LNCAP (cell line): Measurements from ENCODE around the gene E4F1.

Source experiments
- TF ChIP-seq, protein P1 (sequence below): fragments of 450-650 bp; IDR thresholded peaks from 2 replicates; pipeline ENCODE4 v1.5.1; 2017; ENCODE audit warnings: mild to moderate bottlenecking

E4F1 gene

DNA sequence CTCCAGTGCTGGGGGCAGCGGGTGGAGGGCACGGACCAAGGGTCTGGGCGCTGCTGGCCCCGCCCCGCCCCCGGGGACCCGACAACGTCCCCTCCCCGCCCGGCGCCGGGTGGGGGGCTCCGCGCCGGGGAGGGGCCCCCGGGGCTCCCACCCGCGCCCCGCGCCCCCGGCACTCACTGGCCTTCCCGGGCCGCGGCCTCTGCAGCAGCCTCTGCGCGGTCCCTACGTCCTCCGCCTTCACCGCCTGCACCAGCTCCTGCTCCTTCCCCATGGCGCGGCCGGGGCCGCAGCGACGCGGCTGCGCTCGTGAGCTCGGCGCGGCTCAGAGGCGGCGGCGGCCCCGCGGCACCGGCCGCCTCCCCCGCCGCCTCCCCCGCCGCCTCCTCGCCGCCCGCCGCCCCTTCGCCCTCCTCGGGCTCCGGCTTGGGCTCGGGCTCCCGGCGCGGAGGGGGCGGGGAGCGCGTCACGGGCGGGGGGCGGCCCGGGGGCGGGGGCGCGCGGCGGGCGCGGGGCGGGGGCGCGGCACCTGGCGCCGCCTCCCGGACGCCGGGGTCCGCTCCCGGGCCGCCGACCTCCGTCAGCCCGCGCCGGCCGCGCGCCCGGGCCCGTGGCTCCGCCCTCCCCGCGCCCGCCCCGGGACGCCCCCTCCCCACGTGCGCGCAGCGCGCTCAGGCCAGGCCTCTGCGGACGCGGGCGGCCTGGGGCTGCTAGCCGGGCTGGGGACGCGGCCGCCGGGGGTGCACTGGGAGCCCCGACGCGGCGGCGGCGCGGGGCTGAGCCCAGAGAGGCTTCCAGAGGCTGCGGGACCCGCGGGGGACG is 27.0 kb upstream of the E4F1 start, which contains the start of gene CASKIN1:
Gene CASKIN1 (minus strand): TSS at position 444 of the 819 bp plus-strand sequence. CDS start 173 bp downstream, at position 271.
- TF ChIP-seq, protein P1, sequence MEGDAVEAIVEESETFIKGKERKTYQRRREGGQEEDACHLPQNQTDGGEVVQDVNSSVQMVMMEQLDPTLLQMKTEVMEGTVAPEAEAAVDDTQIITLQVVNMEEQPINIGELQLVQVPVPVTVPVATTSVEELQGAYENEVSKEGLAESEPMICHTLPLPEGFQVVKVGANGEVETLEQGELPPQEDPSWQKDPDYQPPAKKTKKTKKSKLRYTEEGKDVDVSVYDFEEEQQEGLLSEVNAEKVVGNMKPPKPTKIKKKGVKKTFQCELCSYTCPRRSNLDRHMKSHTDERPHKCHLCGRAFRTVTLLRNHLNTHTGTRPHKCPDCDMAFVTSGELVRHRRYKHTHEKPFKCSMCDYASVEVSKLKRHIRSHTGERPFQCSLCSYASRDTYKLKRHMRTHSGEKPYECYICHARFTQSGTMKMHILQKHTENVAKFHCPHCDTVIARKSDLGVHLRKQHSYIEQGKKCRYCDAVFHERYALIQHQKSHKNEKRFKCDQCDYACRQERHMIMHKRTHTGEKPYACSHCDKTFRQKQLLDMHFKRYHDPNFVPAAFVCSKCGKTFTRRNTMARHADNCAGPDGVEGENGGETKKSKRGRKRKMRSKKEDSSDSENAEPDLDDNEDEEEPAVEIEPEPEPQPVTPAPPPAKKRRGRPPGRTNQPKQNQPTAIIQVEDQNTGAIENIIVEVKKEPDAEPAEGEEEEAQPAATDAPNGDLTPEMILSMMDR = no peak

DNA sequence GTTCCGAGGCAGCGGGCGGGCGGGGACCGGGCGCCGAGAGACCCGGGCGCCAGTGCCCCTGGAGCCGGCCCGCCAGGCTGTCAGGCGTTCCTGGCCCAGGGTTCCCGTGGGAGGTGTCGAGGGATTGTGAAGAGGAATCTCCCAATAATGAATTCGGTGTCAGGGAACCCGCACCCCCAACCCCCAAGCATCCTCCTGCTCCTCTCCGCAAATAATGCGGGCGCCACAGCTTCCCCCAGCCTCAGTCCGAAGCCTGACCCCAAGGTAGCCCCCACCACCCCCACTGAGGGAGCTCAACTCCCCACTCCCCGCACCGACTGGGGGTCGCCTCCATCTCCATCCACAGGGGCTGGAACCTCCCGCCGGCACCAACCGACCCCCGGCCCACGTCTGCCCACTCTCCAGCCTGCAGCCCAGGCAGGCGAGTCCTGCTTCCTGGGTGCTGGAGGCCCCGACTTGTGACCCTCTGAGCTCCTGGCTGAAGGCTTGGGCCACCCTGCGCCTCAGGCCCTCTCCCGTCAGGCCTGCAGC is 26.3 kb upstream of the E4F1 start:
- TF ChIP-seq, protein P1 = no peak

GRCh38 chr16:2197765-2198164 is 25.6 kb upstream of the E4F1 start:
- TF ChIP-seq, protein P1 = no peak

DNA sequence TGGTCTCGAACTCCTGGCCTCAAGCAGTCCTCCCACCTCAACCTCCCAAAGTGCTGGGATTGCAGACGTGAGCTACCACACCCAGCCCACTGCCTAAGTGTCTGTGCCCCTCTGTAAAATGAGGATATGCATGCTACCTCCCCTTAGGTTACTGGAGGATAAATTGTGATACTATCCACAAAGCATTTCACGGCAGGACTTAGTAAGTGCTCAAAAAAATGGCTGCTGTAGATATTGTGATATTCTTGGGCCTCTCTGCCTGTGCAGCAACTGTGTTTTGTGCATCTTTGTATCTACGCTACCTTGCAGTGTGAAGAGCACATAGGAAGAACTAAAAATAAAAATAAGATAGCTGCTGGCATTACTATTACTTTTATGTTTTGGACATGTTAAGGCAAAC is 25.1 kb upstream of the E4F1 start:
- TF ChIP-seq, protein P1 = no peak

GRCh38 chr16:2199095-2199494 is 24.3 kb upstream of the E4F1 start:
- TF ChIP-seq, protein P1 = no peak

DNA sequence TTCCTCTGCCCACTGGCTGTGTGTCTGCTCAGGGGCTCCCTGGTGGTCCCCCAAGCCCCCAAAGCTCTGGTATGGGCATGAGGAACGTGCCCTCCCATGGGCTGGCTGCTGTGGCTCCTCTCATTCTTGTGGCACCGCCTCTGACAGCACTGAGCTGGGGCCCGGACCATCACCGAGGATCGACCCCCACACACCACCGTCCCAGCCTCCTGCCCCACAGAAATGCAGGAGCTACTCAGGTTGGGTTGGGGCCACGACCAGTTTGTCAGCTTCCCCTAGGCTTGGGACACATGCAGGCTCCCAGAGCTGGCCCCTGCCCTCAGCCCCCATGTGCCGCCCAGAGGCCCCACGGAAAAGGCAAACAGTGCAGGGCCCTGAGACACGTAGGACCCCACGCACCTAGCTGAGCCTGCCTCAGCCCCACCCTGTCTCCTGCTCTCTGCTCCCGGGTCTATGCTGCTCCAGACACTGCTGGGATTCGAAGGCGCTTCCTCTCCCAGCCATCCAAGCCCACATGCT is 23.7 kb upstream of the E4F1 start:
- TF ChIP-seq, protein P1 = no peak

- TF ChIP-seq, protein P1 = no peak
These were observed 23.1 kb upstream of the E4F1 start for GRCh38 chr16:2200313-2200712.
